ENCODE data around the gene ARHGAP6. TPM values are rescaled to one million over a fixed set of nuclear protein-coding genes. Genes with fewer than 3 reads are reported as not detected.
"Not testable (repeated sequence)": the region's sequence is repeated elsewhere in the genome, so short reads cannot be mapped to it uniquely, and the experiment has no call there.

The ARHGAP6 gene
- polyA plus RNA-seq, 5 donors, result 17.4 to 25.1 (median 21.4) TPM

GRCh38 chrX:11579636-11580600 is 85.8 kb downstream of the ARHGAP6 start:
- DNase-seq, result no peak

- not testable (repeated sequence) for DNase-seq
Measured at GRCh38 chrX:11578301-11578700, 87.4 kb downstream of the ARHGAP6 start.

DNA sequence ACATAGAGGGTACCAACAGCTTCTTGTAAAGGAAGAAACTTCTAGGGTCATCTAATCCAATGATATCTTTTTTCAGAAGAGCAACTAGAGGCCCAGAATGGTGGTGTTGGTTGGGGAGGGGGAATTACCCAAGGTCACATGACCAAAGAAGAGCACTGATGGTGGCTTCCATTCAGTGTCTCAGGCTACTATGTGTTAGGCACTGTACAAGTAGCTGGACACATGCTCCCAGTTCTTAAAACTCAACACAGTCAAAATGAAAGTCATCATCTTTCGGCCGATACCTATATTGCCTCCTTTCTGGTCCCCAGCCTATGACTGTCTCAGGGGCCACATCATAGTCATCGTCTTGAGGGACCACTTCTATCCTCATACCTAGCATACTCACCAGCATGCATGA is 88.1 kb downstream of the ARHGAP6 start:
- no peak for DNase-seq

DNA sequence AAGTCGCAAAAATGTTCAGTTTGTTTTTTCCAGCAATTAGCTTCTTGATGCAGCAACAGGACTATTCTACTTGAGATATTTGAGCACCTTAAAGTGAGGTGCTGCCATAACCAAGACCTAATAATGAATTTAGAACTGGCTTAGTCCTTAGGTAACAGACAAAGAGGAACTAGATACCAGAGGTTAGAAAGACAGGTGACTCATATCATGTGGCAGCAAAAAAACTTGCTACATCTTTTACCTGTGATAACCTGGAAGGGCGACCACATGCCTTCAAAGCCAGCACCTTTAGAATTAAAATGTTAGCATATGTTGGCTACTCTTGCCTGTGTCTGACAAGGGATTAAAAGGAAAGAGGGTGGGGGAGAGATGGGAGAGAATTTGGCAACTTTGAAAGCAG is 90.4 kb downstream of the ARHGAP6 start:
- DNase-seq, result no peak

- DNase-seq, result no peak
Measured at GRCh38 chrX:11567528-11568220, 98.0 kb downstream of the ARHGAP6 start.

GRCh38 chrX:11566789-11567188 is 98.9 kb downstream of the ARHGAP6 start:
- DNase-seq, result no peak

GRCh38 chrX:11566173-11566572 is 99.5 kb downstream of the ARHGAP6 start:
- DNase-seq, result no peak

DNA sequence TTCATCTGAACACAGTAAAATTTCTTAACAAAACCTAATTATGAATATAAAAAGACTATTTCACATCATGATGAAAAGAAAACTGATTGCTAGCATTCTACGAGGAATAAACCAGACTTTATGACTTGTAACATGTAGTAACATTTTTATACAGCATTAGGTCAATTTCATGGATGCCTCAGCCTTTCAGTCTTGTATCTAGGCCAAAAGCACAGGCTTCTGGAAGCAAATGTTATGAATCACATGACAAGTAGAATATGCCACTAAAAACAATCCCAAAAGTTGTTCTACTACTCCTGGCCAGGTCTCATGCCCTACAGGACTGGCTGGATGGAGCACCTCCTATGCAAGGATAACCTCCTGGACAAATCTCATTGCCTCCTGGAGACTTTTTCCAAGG is 101.2 kb downstream of the ARHGAP6 start:
- no peak for DNase-seq

GRCh38 chrX:11562570-11562969 is 103.2 kb downstream of the ARHGAP6 start:
- no peak for DNase-seq

GRCh38 chrX:11558972-11559371 is 106.7 kb downstream of the ARHGAP6 start:
- DNase-seq, result no peak

DNA sequence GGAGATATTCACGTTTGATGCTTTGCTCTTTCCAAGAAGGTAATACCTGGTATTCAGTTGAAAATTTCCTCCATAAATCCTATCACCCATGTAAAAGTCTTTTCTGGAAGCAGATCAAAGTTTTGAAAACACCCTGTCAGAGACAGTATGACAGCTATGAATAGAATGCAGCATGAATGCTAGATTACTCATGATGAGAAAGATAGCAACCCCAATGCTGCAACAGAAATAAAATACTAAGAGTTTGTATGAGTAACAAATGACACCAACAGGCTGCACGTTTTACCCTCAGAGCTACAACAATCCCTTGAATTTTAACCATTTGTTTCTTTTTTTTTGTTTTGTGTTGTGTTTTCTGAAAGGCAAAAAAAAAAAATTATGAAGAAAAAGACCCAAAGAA is 108.6 kb downstream of the ARHGAP6 start:
- DNase-seq, result no peak

GRCh38 chrX:11555759-11556158 is 110.0 kb downstream of the ARHGAP6 start:
- DNase-seq, result no peak

DNA sequence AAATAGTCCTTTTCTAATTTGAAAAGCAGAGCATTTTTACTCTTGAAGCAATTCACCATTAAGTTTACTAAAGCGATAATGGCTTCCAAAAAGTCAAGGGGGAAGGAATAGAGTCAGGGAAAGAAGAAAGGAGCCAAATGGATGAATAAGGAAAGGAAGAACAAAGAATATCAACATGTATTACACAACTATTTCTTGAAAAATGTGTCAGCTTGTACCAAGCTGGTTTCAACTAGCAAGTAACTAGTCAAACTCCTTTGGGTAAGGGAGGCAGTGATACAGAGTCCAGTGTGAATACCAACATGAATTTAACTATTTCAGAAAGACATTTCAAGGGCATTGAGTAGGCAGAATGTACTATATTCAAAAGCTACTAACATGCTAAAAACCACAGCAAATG is 112.1 kb downstream of the ARHGAP6 start:
- no peak for DNase-seq

DNA sequence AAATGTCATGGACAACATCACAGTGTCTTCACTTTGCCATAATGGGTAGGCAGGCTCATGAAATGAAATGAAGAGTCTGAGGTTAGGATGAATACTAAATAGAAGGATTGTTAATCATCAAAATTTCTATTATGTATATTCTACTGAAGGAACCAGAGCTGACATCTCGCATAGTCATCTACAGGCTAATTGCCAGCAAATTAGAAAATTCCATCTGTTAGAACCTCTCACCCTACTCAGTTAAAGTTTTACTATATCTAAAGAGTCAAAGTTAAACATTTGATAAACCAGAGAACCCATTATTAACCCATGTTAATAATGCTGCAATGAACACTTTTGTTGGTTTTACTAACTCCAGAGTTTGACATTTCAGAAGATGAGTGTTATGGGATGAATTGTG is 114.6 kb downstream of the ARHGAP6 start:
- DNase-seq, result no peak

DNA sequence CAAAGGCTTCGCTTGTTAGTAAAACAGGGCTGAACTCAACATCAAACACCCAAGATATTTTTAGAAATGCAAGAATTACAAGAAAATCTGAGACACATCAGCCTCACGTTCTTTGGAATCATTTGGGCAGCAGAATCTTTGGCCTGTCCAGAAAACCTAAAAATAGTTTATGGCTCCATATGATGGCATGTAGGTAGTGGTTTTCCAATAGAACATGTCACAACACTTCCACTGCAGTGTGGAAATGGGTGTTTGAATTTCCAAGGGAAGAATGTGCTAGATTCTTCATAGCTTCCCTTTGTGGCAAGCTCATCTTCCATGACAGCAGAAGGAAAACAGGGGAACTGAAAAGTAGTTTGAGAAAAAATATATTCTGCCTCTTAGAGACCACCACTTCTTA is 118.8 kb downstream of the ARHGAP6 start:
- DNase-seq, result peak; percentile 6 to 21

DNA sequence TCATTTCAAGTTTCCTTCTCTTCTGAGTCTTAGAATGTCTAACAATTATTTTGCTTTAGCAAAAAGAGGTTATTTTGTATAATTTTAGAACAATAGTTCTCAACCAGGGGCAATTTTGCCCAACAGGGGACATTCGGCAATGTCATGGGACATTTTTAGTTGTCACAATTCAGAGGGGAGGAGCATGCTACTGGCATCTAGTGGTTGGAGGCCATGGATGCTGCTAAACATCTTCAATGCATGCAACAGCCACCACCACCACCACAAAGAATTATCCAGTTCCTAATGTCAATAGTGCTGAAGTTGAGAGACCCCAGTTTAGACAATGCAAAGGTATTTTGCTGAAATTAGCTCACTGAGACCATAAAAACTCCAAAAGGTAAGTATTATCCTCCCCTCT is 122.5 kb downstream of the ARHGAP6 start:
- DNase-seq, result no peak

- no peak for DNase-seq
Measured at GRCh38 chrX:11541510-11541909, 124.2 kb downstream of the ARHGAP6 start.

- peak; percentile 72 to 73 for DNase-seq
Measured at GRCh38 chrX:11540532-11541377, 125.0 kb downstream of the ARHGAP6 start.

DNA sequence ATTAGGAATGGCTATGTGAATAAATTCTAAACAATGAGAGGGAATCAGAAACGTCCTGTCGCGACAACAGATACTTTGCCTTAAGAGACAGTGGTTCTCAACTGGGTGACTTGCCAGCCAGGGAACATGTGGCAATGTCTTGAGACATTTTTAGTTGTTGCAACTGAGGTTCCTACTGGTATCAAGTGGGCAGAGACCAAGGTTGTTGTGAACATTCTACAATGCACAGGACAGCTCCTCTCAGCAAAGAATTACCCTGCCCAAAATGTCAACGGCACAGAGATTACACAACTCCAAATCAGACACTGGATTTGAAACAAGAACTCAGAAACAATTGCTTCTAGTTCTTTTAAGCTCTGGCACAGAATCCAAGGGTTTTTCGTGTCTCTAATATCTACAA is 128.6 kb downstream of the ARHGAP6 start:
- no peak for DNase-seq

- no peak for DNase-seq
Measured at GRCh38 chrX:11535156-11535919, 130.4 kb downstream of the ARHGAP6 start.

- DNase-seq, result peak; percentile 70
Measured at GRCh38 chrX:11533199-11533651, 132.5 kb downstream of the ARHGAP6 start.
